Activated CD8-positive, alpha-beta T cell treated with anti-CD3 and anti-CD28 coated beads for 36 hours (primary cell): Measurements from ENCODE around the gene CTBP2. TPM values are rescaled to one million over a fixed set of nuclear protein-coding genes. Genes with fewer than 3 reads are reported as not detected.

Experiments
- ATAC-seq: fragments of 200-7000 bp; cut with Tn5 transposase; one replicate; pipeline ENCODE4 v1.10.0; 2021; ENCODE audit warnings: mild to moderate bottlenecking, moderate library complexity
- CTCF ChIA-PET: fragments of 350-600 bp; sonication (Branson Sonifier 250); formaldehyde crosslinking; loops from one replicate; lab custom pipeline; 2021; ENCODE audit warnings: antibody characterized with exemption; lab: Charles Lee
- POLR2A ChIA-PET: fragments of 350-600 bp; sonication (Branson Sonifier 250); formaldehyde crosslinking; loops from one replicate; lab custom pipeline; 2021; ENCODE audit warnings: antibody characterized with exemption; lab: Charles Lee
- DNase-seq: peaks from one replicate; pipeline ENCODE4 v3.0.0-alpha.2; 2020
- H3K27ac Mint-ChIP-seq: one replicate; pipeline ENCODE4 v1.8.0; 2021; ENCODE audit warnings: mild to moderate bottlenecking, mixed read lengths
- H3K27me3 Mint-ChIP-seq: one replicate; pipeline ENCODE4 v1.8.0; 2021; ENCODE audit warnings: mixed read lengths
- H3K36me3 Mint-ChIP-seq: one replicate; pipeline ENCODE4 v1.8.0; 2021; ENCODE audit warnings: low read depth, mixed read lengths
- H3K4me1 Mint-ChIP-seq: one replicate; pipeline ENCODE4 v1.8.0; 2021; ENCODE audit warnings: low read depth, mixed read lengths
- H3K4me3 Mint-ChIP-seq: one replicate; pipeline ENCODE4 v1.8.0; 2021; ENCODE audit warnings: mild to moderate bottlenecking, moderate library complexity, mixed read lengths
- H3K9me3 Mint-ChIP-seq: one replicate; pipeline ENCODE4 v1.8.0; 2021; ENCODE audit warnings: mixed read lengths
- CTCF ChIP-seq: fragments of 200-600 bp; IDR thresholded peaks from one replicate; pipeline ENCODE4 v1.8.0; 2022; ENCODE audit warnings: antibody characterized with exemption, mild to moderate bottlenecking
- intact Hi-C: fragments of 100-400 bp; cut with micrococcal nuclease; formaldehyde crosslinking; loops from one replicate; pipeline ENCODE4 v1.10.0; 2022
- total RNA-seq, 2 experiments: library from RNA; stranded (reverse); gene quantifications; one replicate each; pipeline ENCODE4 v1.2.3, GENCODE V29; 2021

Gene CTBP2
- total RNA-seq, 2 experiments from 2014 or later, result 0.60 to 0.88 TPM

DNA sequence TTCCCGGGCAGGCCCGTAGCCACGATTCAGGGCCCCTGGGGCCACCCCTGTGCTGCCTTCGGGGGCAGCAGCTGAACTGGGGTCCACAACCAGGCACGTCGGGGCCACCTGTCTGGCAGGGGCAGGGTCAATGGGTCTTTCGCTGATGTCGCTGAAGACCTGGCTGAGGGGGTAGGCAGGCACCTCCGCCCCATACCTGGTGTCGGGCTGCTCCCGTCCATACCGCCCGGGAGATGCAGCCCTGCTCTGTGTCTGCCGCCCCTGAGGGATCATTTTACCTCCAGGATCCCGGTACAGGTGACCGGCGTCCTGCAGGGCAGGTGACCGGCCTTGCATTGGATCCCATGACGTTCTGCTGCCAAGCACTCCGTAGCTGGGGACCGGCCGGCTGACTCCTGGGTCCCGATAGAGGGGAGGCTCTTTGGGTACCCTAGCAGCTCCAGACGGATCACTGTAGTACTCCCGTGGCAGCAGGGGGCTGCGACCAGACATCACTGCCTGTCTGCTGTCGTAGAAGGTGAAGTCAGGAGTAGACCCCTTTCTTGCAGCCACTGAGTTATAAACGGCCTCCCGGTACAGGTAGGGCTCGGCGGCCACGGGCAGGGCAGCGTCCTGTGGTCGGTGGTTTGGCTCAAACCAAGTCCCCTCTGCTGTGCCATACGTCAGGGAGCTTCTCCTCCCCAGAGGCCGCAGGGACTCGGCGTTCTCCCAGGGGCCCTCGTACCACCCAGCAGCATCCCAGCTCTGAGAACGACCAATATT lies 133.2 kb downstream of the CTBP2 start:
- DNase-seq (no peak), ATAC-seq (no peak)
- Mint-ChIP-seq H3K27ac (no peak overlapping the region), H3K36me3 (no peaks in the 10 kb centered on the region), H3K4me3 (no peak overlapping the region), H3K4me1 (no peaks in the 10 kb centered on the region), H3K9me3 (no peaks in the 10 kb centered on the region), H3K27me3 (no peaks in the 10 kb centered on the region)
- ChIA-PET CTCF (interaction anchor here (1.0 kb wide), 1 partner anchor 21 kb away, joined by 3 read pairs; no protein-coding TSS in a partner anchor), POLR2A (no interaction called here)
- no peak for TF ChIP-seq CTCF
- intact Hi-C loops, result no loop called here

DNA sequence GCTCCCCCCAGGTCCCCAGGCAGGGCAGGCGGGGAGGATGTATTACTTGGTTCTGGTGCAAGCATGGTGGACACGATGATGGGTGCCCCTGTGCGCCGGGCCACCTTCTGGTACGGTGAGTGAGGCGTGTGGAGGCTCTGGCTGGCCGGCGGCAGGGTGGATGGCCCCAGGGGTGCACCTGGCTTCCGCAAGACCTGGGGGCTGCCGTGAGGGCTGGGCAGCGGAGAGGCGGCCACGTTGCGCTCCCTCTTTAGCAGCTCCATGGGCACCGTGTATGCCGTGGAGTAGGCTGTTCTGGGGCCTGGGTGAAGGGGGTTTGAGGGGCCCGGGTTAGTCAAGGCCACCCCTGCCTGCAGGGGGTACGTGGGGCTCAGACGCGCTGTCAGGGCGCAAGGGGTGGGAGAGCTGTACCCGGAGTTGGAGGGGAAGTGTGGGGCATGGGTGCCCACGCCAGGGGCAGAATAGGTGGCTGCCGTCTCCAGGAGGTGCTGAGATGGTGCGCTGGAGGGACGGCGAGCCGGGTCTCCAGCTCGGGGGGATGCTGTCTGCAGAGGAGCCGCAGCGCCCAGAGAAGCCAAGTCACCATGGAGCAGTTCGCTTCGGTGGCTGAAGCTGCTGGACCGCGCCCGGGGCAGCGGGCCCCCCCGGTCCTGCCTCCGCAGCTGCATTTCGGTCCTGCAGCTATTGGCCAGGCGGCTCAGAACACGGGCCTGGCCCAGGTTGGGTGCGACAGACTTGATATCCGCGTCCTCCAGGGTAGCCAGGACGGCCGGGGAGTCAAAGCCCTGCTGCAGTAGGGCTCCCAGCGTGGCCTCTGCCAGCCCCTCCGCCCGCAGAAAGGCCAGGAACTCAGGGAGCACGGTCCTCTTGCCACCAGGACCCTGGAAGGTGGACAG lies 134.1 kb downstream of the CTBP2 start:
- TF ChIP-seq CTCF, result no peak
- no peak overlapping the region for H3K4me3 Mint-ChIP-seq
- H3K27me3 Mint-ChIP-seq, result no peaks in the 10 kb centered on the region
- no peaks in the 10 kb centered on the region for H3K9me3 Mint-ChIP-seq
- no peaks in the 10 kb centered on the region for H3K4me1 Mint-ChIP-seq
- H3K36me3 Mint-ChIP-seq, result no peaks in the 10 kb centered on the region
- H3K27ac Mint-ChIP-seq, result no peak overlapping the region
- intact Hi-C loops, result no loop called here
- ChIA-PET CTCF (interaction anchor here (1.1 kb wide), 1 partner anchor 20 kb away, joined by 3 read pairs; no protein-coding TSS in a partner anchor), POLR2A (no interaction called here)
- ATAC-seq, result no peak
- DNase-seq, result no peak

GRCh38 chr10:125025341-125025740 lies 135.0 kb downstream of the CTBP2 start:
- POLR2A ChIA-PET, result no interaction called here
- no peaks in the 10 kb centered on the region for H3K36me3 Mint-ChIP-seq
- no peak for TF ChIP-seq CTCF
- no peak overlapping the region for H3K4me3 Mint-ChIP-seq
- DNase-seq (no peak), ATAC-seq (no peak)
- no peaks in the 10 kb centered on the region for H3K4me1 Mint-ChIP-seq
- intact Hi-C loops, result no loop called here
- H3K9me3 Mint-ChIP-seq, result no peaks in the 10 kb centered on the region
- CTCF ChIA-PET, result interaction anchor here (0.6 kb wide), 1 partner anchor 146 kb away, joined by 3 read pairs; no protein-coding TSS in a partner anchor
- H3K27me3 Mint-ChIP-seq, result no peaks in the 10 kb centered on the region
- no peak overlapping the region for H3K27ac Mint-ChIP-seq

GRCh38 chr10:125024497-125025234 lies 135.7 kb downstream of the CTBP2 start:
- Mint-ChIP-seq H3K36me3 (no peaks in the 10 kb centered on the region), H3K27ac (no peak overlapping the region), H3K27me3 (no peaks in the 10 kb centered on the region), H3K4me1 (no peaks in the 10 kb centered on the region), H3K4me3 (no peak overlapping the region), H3K9me3 (no peaks in the 10 kb centered on the region)
- no peak for TF ChIP-seq CTCF
- CTCF ChIA-PET, result interaction anchor here (0.6 kb wide), 1 partner anchor 145 kb away, joined by 3 read pairs; no protein-coding TSS in a partner anchor
- intact Hi-C loops, result no loop called here
- no peak for DNase-seq
- ATAC-seq, result no peak
- POLR2A ChIA-PET, result no interaction called here
